ENCODE results near the gene IL1RAP. TPM values are rescaled to one million over a fixed set of nuclear protein-coding genes. Genes with fewer than 3 reads are reported as not detected.

The IL1RAP gene
- total and polyA plus RNA-seq, 2 experiments from 2014 or later: 3.6 to 5.0 TPM

DNA sequence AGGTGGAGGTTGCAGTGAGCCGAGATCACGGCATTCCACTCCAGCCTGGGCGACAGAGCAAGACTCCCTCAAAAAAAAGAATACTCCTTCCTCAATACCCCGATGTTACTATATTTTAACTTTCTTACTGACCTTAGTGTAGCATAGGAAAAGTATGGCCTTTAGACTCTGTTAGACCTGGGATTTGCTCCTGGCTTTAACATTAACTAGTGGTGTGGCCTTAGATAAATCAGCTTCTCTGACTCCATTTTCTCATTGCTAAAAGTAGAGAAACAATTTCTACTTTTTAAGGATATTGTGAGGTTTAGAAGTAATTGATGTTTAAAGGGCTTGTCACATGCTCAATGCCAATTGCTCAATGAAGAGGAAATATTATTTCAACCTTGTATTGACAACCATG is 7.6 kb upstream of the IL1RAP start (continued):
- TF ChIP-seq, protein P1, sequence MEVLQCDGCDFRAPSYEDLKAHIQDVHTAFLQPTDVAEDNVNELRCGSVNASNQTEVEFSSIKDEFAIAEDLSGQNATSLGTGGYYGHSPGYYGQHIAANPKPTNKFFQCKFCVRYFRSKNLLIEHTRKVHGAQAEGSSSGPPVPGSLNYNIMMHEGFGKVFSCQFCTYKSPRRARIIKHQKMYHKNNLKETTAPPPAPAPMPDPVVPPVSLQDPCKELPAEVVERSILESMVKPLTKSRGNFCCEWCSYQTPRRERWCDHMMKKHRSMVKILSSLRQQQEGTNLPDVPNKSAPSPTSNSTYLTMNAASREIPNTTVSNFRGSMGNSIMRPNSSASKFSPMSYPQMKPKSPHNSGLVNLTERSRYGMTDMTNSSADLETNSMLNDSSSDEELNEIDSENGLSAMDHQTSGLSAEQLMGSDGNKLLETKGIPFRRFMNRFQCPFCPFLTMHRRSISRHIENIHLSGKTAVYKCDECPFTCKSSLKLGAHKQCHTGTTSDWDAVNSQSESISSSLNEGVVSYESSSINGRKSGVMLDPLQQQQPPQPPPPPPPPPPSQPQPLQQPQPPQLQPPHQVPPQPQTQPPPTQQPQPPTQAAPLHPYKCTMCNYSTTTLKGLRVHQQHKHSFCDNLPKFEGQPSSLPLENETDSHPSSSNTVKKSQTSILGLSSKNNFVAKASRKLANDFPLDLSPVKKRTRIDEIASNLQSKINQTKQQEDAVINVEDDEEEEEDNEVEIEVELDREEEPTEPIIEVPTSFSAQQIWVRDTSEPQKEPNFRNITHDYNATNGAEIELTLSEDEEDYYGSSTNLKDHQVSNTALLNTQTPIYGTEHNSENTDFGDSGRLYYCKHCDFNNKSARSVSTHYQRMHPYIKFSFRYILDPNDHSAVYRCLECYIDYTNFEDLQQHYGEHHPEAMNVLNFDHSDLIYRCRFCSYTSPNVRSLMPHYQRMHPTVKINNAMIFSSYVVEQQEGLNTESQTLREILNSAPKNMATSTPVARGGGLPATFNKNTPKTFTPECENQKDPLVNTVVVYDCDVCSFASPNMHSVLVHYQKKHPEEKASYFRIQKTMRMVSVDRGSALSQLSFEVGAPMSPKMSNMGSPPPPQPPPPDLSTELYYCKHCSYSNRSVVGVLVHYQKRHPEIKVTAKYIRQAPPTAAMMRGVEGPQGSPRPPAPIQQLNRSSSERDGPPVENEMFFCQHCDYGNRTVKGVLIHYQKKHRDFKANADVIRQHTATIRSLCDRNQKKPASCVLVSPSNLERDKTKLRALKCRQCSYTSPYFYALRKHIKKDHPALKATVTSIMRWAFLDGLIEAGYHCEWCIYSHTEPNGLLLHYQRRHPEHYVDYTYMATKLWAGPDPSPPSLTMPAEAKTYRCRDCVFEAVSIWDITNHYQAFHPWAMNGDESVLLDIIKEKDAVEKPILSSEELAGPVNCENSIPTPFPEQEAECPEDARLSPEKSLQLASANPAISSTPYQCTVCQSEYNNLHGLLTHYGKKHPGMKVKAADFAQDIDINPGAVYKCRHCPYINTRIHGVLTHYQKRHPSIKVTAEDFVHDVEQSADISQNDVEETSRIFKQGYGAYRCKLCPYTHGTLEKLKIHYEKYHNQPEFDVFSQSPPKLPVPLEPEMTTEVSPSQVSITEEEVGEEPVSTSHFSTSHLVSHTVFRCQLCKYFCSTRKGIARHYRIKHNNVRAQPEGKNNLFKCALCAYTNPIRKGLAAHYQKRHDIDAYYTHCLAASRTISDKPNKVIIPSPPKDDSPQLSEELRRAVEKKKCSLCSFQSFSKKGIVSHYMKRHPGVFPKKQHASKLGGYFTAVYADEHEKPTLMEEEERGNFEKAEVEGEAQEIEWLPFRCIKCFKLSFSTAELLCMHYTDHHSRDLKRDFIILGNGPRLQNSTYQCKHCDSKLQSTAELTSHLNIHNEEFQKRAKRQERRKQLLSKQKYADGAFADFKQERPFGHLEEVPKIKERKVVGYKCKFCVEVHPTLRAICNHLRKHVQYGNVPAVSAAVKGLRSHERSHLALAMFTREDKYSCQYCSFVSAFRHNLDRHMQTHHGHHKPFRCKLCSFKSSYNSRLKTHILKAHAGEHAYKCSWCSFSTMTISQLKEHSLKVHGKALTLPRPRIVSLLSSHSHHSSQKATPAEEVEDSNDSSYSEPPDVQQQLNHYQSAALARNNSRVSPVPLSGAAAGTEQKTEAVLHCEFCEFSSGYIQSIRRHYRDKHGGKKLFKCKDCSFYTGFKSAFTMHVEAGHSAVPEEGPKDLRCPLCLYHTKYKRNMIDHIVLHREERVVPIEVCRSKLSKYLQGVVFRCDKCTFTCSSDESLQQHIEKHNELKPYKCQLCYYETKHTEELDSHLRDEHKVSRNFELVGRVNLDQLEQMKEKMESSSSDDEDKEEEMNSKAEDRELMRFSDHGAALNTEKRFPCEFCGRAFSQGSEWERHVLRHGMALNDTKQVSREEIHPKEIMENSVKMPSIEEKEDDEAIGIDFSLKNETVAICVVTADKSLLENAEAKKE (CRISPR knock-in tag; IDR thresholded peaks at IDR 0.05): no peak
- TF ChIP-seq, protein P2, sequence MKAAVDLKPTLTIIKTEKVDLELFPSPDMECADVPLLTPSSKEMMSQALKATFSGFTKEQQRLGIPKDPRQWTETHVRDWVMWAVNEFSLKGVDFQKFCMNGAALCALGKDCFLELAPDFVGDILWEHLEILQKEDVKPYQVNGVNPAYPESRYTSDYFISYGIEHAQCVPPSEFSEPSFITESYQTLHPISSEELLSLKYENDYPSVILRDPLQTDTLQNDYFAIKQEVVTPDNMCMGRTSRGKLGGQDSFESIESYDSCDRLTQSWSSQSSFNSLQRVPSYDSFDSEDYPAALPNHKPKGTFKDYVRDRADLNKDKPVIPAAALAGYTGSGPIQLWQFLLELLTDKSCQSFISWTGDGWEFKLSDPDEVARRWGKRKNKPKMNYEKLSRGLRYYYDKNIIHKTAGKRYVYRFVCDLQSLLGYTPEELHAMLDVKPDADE (IDR thresholded peaks at IDR 0.05): no peak

DNA sequence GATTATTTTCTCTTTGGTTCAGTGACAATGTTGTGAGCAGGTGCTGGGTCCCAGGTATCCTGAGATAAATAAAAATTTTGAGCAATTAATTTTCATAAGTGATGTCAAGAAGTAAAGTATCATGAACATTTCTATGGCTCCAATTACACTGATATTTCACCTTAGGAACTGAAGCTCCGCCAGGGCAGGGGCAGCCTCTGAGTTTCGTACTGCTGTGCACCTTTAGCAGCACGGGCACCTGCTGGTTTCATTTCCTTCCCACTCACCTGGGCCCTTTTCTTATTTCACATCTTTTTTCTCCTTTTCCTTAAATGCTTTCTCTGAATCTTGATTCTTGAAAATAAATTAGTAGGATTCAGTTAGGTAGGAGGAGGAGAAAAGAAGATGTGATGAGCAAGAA is 1.2 kb upstream of the IL1RAP start:
- ATAC-seq (no peak), DNase-seq (ENCODE audit: low spot score) (no peak)
- Histone ChIP-seq H3K27ac (ENCODE audit: low read depth) (no peak overlapping the region), H3K27me3 (ENCODE audit: insufficient read depth) (peaks cover 48% of the 10 kb centered on the region), H3K79me2 (replicated peaks; ENCODE audit: insufficient read depth) (no peaks in the 10 kb centered on the region), H2AFZ (no peak overlapping the region), H3K9me2 (ENCODE audit: insufficient read depth) (no peaks in the 10 kb centered on the region), H4K20me1 (replicated peaks; ENCODE audit: insufficient read depth) (no peaks in the 10 kb centered on the region), H3K36me3 (ENCODE audit: insufficient read depth) (no peaks in the 10 kb centered on the region), H3K4me3 (peak overlapping the region; percentile 86; the same call in 1 of the 2 replicates), H3K4me2 (no peak overlapping the region), H3F3A (replicated peaks; ENCODE audit: low read depth) (no peaks in the 10 kb centered on the region), H3K4me1 (ENCODE audit: insufficient read depth) (peaks cover 11% of the 10 kb centered on the region; the same call in 1 of the 2 replicates)
- no peaks in the 10 kb centered on the region; the same call in 2 of the 3 replicates for H3K36me3 Mint-ChIP-seq (ENCODE audit: low read depth)
- peak overlapping the region; percentile 82 for H3K4me3 Mint-ChIP-seq
- no peaks in the 10 kb centered on the region for H3K9me3 Mint-ChIP-seq
- H3K4me1 Mint-ChIP-seq: peaks cover 16% of the 10 kb centered on the region
- H3K27me3 Mint-ChIP-seq (ENCODE audit: insufficient read depth, low read depth, poor library complexity): peaks cover 21% of the 10 kb centered on the region
- H3K27ac Mint-ChIP-seq: no peak overlapping the region
- peak; percentile 19 for TF ChIP-seq EZH2 (IDR thresholded peaks at IDR 0.05; ENCODE audit: low read depth, unreplicated experiment)
- TF ChIP-seq NANOG (IDR thresholded peaks at IDR 0.05; ENCODE audit: borderline replicate concordance): no peak
- no peak for TF ChIP-seq STAT1 (IDR thresholded peaks at IDR 0.05; ENCODE audit: unreplicated experiment)
- no peak for TF ChIP-seq EZH2phosphoT487 (IDR thresholded peaks at IDR 0.05; ENCODE audit: unreplicated experiment)
- no peak for TF ChIP-seq POLR2AphosphoS5 (IDR thresholded peaks at IDR 0.05; ENCODE audit: low read depth)
- TF ChIP-seq, protein P1 (CRISPR knock-in tag; IDR thresholded peaks at IDR 0.05): no peak
